HL-60 (cell line): ENCODE data around the gene APOO.

Source experiments
- DNase-seq, 2 experiments: peaks; one replicate each; pipeline ENCODE4 v3.0.0-alpha.2; 2010 to 2020; ENCODE audit warnings: low read depth in 1 of 2, low spot score in 1 of 2
- H3K27ac ChIP-seq: fragments of 250-450 bp; sonication (Bioruptor Pico); replicated peaks from 2 replicates; pipeline ENCODE4 v1.5.1; 2020; ENCODE audit warnings: mild to moderate bottlenecking, moderate library complexity
- H3K27me3 ChIP-seq: fragments of 250-450 bp; sonication (Bioruptor Pico); 2 replicates; pipeline ENCODE4 v1.5.1; 2021; ENCODE audit warnings: mild to moderate bottlenecking, moderate library complexity; ENCODE audit not compliant: insufficient read depth, poor library complexity, severe bottlenecking
- H3K4me3 ChIP-seq: replicated peaks from 2 replicates; pipeline ENCODE4 v1.5.1; 2011; ENCODE audit warnings: mild to moderate bottlenecking, control low read depth, low read length; ENCODE audit not compliant: insufficient read depth
- GABPA ChIP-seq: IDR thresholded peaks from 2 replicates; pipeline ENCODE4 v1.6.1; 2012; ENCODE audit warnings: low read depth
- POLR2AphosphoS5 ChIP-seq: IDR thresholded peaks from 2 replicates; pipeline ENCODE4 v1.6.1; 2012; ENCODE audit warnings: low read depth
- REST ChIP-seq: IDR thresholded peaks from 2 replicates; pipeline ENCODE4 v1.6.1; 2012; ENCODE audit warnings: low read depth; ENCODE audit not compliant: insufficient replicate concordance
- SPI1 ChIP-seq: IDR thresholded peaks from 2 replicates; pipeline ENCODE4 v1.6.1; 2012; ENCODE audit warnings: low read depth, mild to moderate bottlenecking, borderline replicate concordance
- TF ChIP-seq, protein P1 (sequence below): IDR thresholded peaks from one replicate; pipeline ENCODE4 v1.5.1; 2011; ENCODE audit warnings: low read length, control low read depth, inconsistent platforms; ENCODE audit not compliant: insufficient read depth

APOO gene

DNA sequence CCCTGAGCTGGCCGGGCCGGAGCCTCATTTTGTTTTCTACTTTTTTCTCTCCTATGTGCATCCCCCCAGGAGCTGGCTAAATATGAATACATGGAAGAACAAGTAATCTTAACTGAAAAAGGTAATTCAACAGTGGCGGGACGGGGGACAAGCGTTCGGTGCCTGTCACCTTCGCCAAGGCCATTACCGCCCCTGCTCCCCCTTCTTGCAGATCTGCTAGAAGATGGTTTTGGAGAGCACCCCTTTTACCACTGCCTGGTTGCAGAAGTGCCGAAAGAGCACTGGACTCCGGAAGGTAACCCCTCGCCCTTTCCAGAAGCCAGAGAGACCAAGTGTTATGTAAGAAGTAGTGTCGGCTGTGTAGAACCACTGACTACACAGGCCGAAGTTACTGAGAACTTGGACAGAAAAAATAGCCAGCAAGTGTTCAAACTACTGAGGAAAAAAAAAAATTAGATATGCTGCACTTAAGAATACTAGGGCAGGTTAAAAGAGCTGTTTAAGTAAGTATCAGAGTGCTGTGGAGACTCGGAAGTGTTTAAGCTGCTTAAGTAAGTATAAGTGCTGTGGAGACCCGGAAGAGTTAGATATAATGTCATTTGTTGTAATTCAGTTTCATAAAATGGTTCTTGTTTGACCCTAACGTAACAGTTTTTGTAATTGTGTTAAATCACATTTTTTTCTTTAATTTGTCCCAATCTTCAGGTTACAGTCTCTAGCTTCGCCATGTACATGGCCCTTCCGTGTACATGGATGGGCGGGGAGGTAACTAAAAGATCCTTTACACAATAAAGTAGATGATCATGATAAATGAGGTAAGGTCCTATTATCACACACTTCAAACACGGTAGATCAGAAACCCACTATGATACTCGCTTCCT, 123.9 kb downstream of the APOO start:
- H3K27ac ChIP-seq = peak overlapping the region; percentile 91
- no peak for TF ChIP-seq POLR2AphosphoS5
- TF ChIP-seq, protein P1, sequence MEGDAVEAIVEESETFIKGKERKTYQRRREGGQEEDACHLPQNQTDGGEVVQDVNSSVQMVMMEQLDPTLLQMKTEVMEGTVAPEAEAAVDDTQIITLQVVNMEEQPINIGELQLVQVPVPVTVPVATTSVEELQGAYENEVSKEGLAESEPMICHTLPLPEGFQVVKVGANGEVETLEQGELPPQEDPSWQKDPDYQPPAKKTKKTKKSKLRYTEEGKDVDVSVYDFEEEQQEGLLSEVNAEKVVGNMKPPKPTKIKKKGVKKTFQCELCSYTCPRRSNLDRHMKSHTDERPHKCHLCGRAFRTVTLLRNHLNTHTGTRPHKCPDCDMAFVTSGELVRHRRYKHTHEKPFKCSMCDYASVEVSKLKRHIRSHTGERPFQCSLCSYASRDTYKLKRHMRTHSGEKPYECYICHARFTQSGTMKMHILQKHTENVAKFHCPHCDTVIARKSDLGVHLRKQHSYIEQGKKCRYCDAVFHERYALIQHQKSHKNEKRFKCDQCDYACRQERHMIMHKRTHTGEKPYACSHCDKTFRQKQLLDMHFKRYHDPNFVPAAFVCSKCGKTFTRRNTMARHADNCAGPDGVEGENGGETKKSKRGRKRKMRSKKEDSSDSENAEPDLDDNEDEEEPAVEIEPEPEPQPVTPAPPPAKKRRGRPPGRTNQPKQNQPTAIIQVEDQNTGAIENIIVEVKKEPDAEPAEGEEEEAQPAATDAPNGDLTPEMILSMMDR = no peak
- TF ChIP-seq REST = no peak
- TF ChIP-seq SPI1 = no peak
- no peak for TF ChIP-seq GABPA
- DNase-seq = peak in 1 of 2 experiments; percentile 5
- peak overlapping the region; percentile 49 for H3K4me3 ChIP-seq
- no peaks in the 10 kb centered on the region for H3K27me3 ChIP-seq
